ENCODE measurements around the gene DRG2.

DRG2 gene

GRCh38 chr17:18116078-18116477, 28.3 kb downstream of the DRG2 start:
- DNase-seq (ENCODE audit: low spot score), result no peak

DNA sequence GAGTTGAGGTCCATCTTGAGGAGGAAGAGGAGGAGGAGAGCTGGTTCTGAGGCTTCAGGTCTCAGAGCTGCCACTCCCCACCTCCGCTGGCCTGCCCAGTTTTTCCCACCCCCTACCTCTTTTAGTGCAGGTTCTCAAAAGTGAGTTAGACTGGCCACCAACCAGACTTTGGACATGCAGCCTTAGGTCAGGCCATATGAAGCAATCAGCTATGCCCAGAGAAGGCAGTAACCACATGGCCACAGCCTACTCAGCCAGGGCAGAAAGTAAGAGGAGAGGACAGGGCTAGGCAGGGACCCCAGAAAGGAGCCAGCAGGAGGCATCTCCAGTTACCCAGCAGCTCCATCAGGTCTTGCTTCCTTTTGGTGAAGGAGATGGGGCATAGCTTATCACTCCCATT, 29.8 kb downstream of the DRG2 start:
- DNase-seq (ENCODE audit: low spot score), result no peak

- no peak for DNase-seq (ENCODE audit: low spot score)
Measured at GRCh38 chr17:18117982-18118975, 30.5 kb downstream of the DRG2 start.

- DNase-seq (ENCODE audit: low spot score), result no peak
Measured at GRCh38 chr17:18119166-18119745, 31.5 kb downstream of the DRG2 start.

DNA sequence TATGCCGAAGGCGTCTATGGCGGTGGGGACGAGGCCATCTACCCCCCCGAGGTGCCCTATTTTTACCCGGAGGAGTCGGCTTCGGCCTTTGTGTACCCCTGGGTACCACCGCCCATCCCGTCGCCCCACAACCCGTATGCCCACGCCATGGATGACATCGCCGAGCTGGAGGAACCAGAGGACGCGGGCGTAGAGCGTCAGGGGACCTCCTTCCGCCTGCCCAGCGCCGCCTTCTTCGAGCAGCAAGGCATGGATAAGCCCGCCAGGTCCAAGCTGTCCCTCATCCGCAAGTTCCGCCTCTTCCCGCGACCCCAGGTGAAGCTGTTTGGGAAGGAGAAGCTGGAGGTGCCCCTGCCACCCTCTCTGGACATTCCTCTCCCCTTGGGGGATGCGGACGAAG, 32.2 kb downstream of the DRG2 start:
- DNase-seq (ENCODE audit: low spot score), result no peak

DNA sequence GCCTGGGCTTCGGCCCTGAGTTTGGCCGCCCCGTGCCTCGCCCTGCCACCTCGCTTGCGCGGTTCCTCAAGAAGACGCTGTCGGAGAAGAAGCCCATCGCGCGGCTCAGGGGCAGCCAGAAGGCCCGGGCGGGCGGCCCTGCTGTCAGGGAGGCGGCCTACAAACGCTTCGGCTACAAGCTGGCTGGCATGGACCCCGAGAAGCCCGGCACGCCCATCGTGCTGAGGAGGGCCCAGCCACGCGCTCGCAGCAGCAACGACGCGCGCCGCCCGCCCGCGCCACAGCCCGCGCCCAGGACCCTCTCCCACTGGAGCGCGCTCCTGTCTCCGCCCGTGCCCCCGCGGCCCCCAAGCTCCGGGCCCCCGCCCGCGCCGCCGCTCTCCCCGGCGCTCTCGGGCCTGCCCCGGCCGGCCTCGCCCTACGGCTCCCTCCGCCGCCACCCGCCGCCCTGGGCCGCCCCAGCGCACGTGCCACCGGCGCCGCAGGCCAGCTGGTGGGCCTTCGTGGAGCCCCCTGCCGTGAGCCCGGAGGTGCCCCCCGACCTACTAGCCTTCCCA, 32.8 kb downstream of the DRG2 start:
- DNase-seq (ENCODE audit: low spot score), result no peak

- DNase-seq (ENCODE audit: low spot score), result no peak
Measured at GRCh38 chr17:18121144-18121910, 33.6 kb downstream of the DRG2 start.

- DNase-seq (ENCODE audit: low spot score), result no peak
Measured at GRCh38 chr17:18122990-18123753, 35.4 kb downstream of the DRG2 start.

DNA sequence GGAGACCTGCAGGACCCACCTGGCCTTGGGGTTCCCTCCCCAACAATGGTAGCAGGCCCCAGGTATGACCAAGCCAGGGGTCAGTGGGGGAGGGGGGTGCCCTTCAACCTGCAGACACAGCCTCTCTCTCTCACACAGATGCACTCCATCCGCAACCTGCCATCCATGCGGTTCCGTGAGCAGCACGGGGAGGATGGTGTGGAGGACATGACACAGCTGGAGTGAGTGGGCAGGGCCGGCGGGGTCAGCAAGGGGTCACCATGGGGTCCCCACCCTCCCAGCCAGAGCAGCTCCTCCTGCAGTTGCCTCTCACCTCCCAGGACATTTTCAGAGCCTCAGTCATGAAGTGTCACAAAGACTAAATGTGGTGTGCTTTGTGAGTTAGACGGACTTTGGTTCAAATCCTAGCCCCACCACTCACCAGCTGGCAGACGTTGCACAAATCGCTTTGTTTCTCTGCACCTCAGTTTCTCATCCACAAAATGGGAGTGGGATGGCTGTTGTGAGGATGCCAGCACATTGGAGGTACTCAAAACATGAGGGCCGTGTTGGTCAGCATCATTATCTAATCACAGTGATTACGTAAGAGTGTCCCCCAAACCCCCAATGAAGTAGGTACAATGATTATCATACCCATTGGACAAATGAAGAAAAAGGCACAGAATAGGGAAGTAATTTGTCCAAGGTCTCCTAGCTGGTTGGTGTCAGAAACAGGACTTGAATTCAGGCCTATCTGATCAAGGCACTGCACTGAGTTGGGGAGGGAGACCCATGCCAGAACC, 36.8 kb downstream of the DRG2 start:
- DNase-seq (ENCODE audit: low spot score), result no peak

GRCh38 chr17:18129041-18129502, 41.3 kb downstream of the DRG2 start:
- DNase-seq (ENCODE audit: low spot score), result no peak

GRCh38 chr17:18132711-18133110, 45.0 kb downstream of the DRG2 start:
- no peak for DNase-seq (ENCODE audit: low spot score)

- DNase-seq (ENCODE audit: low spot score), result no peak
Measured at GRCh38 chr17:18136357-18136756, 48.6 kb downstream of the DRG2 start.

GRCh38 chr17:18138065-18138749, 50.5 kb downstream of the DRG2 start:
- DNase-seq (ENCODE audit: low spot score), result no peak

- DNase-seq (ENCODE audit: low spot score), result no peak
Measured at GRCh38 chr17:18139092-18139491, 51.3 kb downstream of the DRG2 start.

DNA sequence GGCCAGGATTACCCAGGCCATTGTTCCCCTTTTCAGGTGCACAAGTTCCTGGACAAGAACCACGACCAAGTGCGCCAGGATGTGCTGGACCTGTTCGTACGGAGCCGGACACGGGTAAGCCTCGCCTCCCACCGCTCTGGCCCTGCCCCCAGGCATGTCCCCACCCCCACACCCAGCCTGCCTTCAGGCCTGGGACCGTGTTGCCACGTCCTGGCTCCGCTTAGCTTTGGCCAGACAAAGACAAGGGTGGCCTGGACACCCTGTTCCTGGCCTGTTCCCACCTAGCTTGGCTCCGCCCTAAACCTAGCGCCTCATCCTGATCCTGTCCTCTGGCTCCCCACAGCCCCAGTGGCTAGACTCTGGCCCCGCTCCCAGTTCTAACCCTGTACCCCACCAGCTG, 51.8 kb downstream of the DRG2 start:
- no peak for DNase-seq (ENCODE audit: low spot score)

GRCh38 chr17:18139949-18140348, 52.2 kb downstream of the DRG2 start:
- no peak for DNase-seq (ENCODE audit: low spot score)

DNA sequence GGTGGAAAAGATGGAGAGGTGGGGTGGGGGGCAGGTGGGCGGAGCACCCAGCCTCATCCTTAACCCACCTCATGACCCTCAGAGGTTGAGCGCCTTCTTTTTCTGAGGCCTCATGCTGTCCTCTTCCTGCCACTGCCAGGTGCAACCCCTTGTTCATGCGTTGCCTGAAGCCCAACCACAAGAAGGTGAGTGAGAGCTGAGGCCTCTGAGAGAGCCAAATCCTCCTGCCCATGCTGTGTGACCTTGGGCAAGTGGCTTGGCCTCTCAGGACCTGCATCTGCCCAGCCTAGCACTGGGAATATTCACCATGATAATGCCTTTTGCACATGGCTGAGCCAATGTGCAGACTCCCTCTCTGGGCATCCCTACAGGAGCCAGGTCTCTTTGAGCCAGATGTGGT, 52.9 kb downstream of the DRG2 start:
- DNase-seq (ENCODE audit: low spot score), result no peak

DNA sequence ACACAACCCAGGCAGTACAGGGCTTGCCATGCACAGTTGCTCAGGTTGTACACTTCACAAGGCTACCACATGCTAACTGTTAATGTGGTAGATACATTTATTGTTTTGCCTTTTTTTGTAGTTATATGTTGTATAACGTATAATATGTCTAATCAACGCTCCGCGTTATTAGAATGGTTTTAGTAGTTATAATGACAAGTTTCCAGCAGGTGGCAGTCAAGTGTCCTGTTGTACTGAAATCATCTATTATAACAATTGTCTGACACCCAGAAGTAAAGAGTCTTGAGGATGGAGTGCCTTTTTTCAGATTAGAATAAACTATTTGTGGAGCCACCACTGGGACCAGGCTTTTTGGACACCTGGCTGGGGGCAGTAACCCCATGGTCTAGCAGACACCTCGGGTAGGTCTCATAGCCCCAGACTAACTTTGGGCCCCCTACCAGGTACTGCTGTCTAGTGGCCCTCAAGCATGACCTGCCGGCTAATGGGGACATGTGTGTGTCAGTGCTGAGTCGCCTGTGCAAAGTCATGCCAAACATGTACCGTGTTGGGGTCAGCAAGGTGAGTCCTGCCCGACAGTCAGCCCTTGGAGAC, 53.6 kb downstream of the DRG2 start:
- peak; percentile 64 for DNase-seq (ENCODE audit: low spot score)

- no peak for DNase-seq (ENCODE audit: low spot score)
Measured at GRCh38 chr17:18142417-18142816, 54.7 kb downstream of the DRG2 start.
